GM12891 (cell line): ENCODE data around the gene TSHZ1.

Source experiments
- DNase-seq: peaks from one replicate; pipeline ENCODE4 v3.0.0; 2011; ENCODE audit warnings: low spot score; ENCODE audit not compliant: insufficient read length
- FAIRE-seq: peaks from 2 replicates; lab custom pipeline; 2011; peaks lifted over from hg19 to GRCh38; lab: Jason Lieb, UNC
- PAX5 ChIP-seq: IDR thresholded peaks from 2 replicates; pipeline ENCODE4 v1.6.1; 2011; ENCODE audit warnings: low read length, moderate library complexity, mild to moderate bottlenecking; ENCODE audit not compliant: insufficient read depth, severe bottlenecking
- POLR2A ChIP-seq: IDR thresholded peaks from 2 replicates; pipeline ENCODE4 v1.6.1; 2011; ENCODE audit warnings: low read depth, low read length, control low read depth
- POLR2AphosphoS5 ChIP-seq: IDR thresholded peaks from 2 replicates; pipeline ENCODE4 v1.6.1; 2011; ENCODE audit warnings: low read depth, low read length, control low read depth
- POU2F2 ChIP-seq: IDR thresholded peaks from 2 replicates; pipeline ENCODE4 v1.6.1; 2011; ENCODE audit warnings: low read depth, mild to moderate bottlenecking, control low read depth, low read length, moderate library complexity
- SPI1 ChIP-seq: IDR thresholded peaks from 2 replicates; pipeline ENCODE4 v1.6.1; 2011; ENCODE audit warnings: low read depth, low read length, control low read depth
- TAF1 ChIP-seq: IDR thresholded peaks from 2 replicates; pipeline ENCODE4 v1.6.1; 2011; ENCODE audit warnings: low read depth, low read length, control low read depth

Gene TSHZ1

GRCh38 chr18:75212751-75213090 is 2.1 kb downstream of the TSHZ1 start:
- DNase-seq (no peak), FAIRE-seq (no peak)
- TF ChIP-seq SPI1: no peak
- no peak for TF ChIP-seq PAX5
- TF ChIP-seq TAF1: no peak
- TF ChIP-seq POU2F2: no peak
- no peak for TF ChIP-seq POLR2A
- no peak for TF ChIP-seq POLR2AphosphoS5

- TF ChIP-seq POU2F2 (no peak), SPI1 (no peak), POLR2A (no peak), POLR2AphosphoS5 (no peak), PAX5 (no peak), TAF1 (no peak)
- FAIRE-seq (no peak), DNase-seq (no peak)
These were observed 3.2 kb downstream of the TSHZ1 start for GRCh38 chr18:75213611-75214331.

GRCh38 chr18:75214332-75214690 is 3.7 kb downstream of the TSHZ1 start:
- DNase-seq (no peak), FAIRE-seq (peak; percentile 41)
- no peak for TF ChIP-seq PAX5
- TF ChIP-seq POLR2AphosphoS5: no peak
- no peak for TF ChIP-seq SPI1
- no peak for TF ChIP-seq TAF1
- TF ChIP-seq POU2F2: no peak
- no peak for TF ChIP-seq POLR2A

GRCh38 chr18:75214766-75215510 is 4.3 kb downstream of the TSHZ1 start:
- FAIRE-seq (no peak), DNase-seq (no peak)
- no peak for TF ChIP-seq POLR2AphosphoS5
- no peak for TF ChIP-seq PAX5
- no peak for TF ChIP-seq SPI1
- no peak for TF ChIP-seq POLR2A
- TF ChIP-seq POU2F2: no peak
- no peak for TF ChIP-seq TAF1

GRCh38 chr18:75215663-75216062 is 5.1 kb downstream of the TSHZ1 start:
- no peak for DNase-seq
- no peak for TF ChIP-seq POU2F2
- no peak for TF ChIP-seq POLR2A
- TF ChIP-seq PAX5: no peak
- TF ChIP-seq SPI1: no peak
- TF ChIP-seq TAF1: no peak
- no peak for TF ChIP-seq POLR2AphosphoS5
- FAIRE-seq: no peak

- no peak for TF ChIP-seq SPI1
- TF ChIP-seq POU2F2: no peak
- no peak for TF ChIP-seq POLR2A
- no peak for TF ChIP-seq PAX5
- no peak for TF ChIP-seq TAF1
- TF ChIP-seq POLR2AphosphoS5: no peak
- DNase-seq (no peak), FAIRE-seq (no peak)
These were observed 5.8 kb downstream of the TSHZ1 start for GRCh38 chr18:75216212-75216910.

- TF ChIP-seq POLR2A (no peak), TAF1 (no peak), POLR2AphosphoS5 (no peak), POU2F2 (no peak), PAX5 (no peak), SPI1 (no peak)
- FAIRE-seq (no peak), DNase-seq (no peak)
These were observed 6.5 kb downstream of the TSHZ1 start for GRCh38 chr18:75216911-75217689.

GRCh38 chr18:75218065-75218923 is 7.7 kb downstream of the TSHZ1 start:
- no peak for TF ChIP-seq TAF1
- no peak for TF ChIP-seq SPI1
- no peak for TF ChIP-seq POLR2A
- TF ChIP-seq PAX5: no peak
- TF ChIP-seq POLR2AphosphoS5: no peak
- TF ChIP-seq POU2F2: no peak
- DNase-seq: no peak
- peak; percentile 68 for FAIRE-seq
